ENCODE results near the gene MBNL3.

The MBNL3 gene

DNA sequence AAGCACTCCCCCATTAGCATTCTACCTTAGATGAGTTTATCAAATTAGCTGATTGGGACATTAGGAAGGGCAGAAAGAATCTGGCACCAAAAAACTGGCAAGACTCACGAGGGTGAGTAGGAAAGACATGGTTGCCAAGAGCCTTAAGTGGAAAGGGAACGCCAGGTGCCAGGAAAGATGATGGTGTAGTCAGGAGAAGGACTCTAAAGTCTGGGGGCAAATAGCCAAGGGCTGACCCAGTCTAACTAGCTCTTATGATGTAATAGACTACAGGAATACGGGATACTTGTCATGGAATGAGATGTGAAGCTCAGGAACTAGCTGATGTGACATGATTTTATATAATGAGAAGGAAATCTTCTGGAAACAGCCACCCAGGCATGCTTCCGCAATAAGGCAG is 94.8 kb downstream of the MBNL3 start:
- no peak overlapping the region for H3K4me3 Mint-ChIP-seq
- H3K27me3 Mint-ChIP-seq, result no peaks in the 10 kb centered on the region
- peaks cover 2% of the 10 kb centered on the region for H3K4me1 Mint-ChIP-seq
- ATAC-seq (ENCODE audit: low read depth) (no peak), DNase-seq (ENCODE audit: low spot score in 2 of 2) (no peak)
- peaks cover 8% of the 10 kb centered on the region for H3K36me3 Mint-ChIP-seq
- no peak overlapping the region for H3K27ac Mint-ChIP-seq
- no peaks in the 10 kb centered on the region for H3K9me3 Mint-ChIP-seq

DNA sequence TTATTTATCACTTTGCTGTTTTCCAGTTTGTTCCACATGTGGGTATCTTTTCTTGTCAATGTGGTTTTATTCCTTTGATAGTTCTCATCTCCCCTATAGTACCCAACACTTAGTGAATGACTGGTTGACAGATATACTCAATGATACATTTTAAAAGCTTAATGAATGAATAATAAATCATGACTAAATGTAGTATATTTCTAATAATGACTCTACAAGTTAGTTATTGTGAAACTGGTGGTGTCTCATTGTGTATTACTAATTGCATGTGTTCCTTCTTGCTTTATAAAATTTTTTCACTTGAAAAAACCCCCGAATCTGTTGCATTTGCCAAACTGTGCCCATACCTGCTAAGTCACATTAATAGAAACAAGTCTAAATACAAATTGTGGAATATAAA is 95.4 kb downstream of the MBNL3 start:
- Mint-ChIP-seq H3K9me3 (no peaks in the 10 kb centered on the region), H3K27me3 (no peaks in the 10 kb centered on the region), H3K4me1 (peaks cover 2% of the 10 kb centered on the region), H3K4me3 (no peak overlapping the region), H3K27ac (peak overlapping the region; percentile 39), H3K36me3 (peaks cover 7% of the 10 kb centered on the region)
- ATAC-seq (ENCODE audit: low read depth) (no peak), DNase-seq (ENCODE audit: low spot score in 2 of 2) (no peak)

DNA sequence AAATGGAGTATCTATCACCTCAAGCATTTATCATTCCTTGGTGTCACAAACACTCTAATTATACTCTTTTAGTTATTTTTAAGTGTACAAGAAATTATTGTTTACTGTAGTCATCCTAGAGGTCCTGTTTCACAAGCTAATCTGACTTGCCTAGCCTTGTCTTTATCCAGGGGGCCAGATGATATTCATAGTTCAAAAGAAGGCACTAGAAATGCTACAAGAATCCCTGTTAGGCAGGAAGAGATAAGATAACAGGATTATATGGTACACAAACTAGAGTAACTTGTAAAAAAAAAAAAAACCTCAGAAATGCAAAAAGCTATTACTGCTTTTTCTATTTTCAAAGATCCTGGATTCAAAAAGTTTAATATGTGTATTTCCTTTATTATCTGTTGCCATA is 95.8 kb downstream of the MBNL3 start:
- H3K9me3 Mint-ChIP-seq, result no peaks in the 10 kb centered on the region
- peak overlapping the region; percentile 39 for H3K27ac Mint-ChIP-seq
- ATAC-seq (ENCODE audit: low read depth) (no peak), DNase-seq (ENCODE audit: low spot score in 2 of 2) (no peak)
- peaks cover 2% of the 10 kb centered on the region for H3K4me1 Mint-ChIP-seq
- H3K27me3 Mint-ChIP-seq, result no peaks in the 10 kb centered on the region
- peaks cover 6% of the 10 kb centered on the region for H3K36me3 Mint-ChIP-seq
- no peak overlapping the region for H3K4me3 Mint-ChIP-seq

DNA sequence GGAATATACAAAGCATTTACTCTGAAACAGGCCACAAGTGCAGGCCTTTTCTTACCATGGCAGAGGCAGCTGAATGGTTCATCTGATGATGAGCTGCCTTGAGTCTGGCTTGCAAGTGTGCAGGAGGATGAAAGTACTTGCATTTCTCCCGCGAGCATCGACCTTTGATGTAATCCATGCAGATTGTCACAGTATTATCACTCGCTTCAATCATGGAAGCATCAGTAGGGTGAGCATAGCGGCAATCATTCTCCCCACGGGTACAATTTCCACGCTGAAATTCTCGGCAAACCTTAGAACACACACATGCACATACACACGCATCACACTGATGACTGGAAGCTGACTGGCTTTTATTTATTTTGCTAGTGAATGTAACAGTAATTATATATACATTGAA is 98.0 kb downstream of the MBNL3 start:
- DNase-seq (ENCODE audit: low spot score in 2 of 2), result no peak
- ATAC-seq (ENCODE audit: low read depth), result no peak
- Mint-ChIP-seq H3K9me3 (no peaks in the 10 kb centered on the region), H3K27ac (no peak overlapping the region), H3K4me1 (peaks cover 2% of the 10 kb centered on the region), H3K4me3 (no peak overlapping the region), H3K27me3 (no peaks in the 10 kb centered on the region), H3K36me3 (peaks cover 4% of the 10 kb centered on the region)

DNA sequence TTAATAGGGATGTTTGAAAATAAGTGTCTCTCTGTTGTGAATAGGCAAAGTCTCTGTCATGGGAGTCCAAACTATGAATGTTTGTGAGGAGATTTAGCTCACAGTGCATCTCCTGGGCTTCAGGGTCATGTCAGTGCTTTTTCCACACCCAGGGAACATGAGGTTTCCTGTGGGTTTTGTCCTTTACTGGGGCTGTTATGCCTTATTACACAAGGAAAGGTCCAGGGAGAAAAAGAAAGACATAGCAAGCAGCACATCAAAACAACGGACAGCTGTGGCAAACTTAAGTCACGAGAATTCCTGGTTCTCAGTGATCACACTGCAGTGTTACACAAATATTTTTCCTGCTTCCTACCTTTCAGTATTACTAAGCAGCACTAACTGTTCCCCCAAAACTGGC is 99.4 kb downstream of the MBNL3 start:
- H3K27me3 Mint-ChIP-seq, result no peaks in the 10 kb centered on the region
- H3K4me1 Mint-ChIP-seq, result peaks cover 2% of the 10 kb centered on the region
- no peaks in the 10 kb centered on the region for H3K9me3 Mint-ChIP-seq
- ATAC-seq (ENCODE audit: low read depth) (no peak), DNase-seq (ENCODE audit: low spot score in 2 of 2) (no peak)
- H3K36me3 Mint-ChIP-seq, result peaks cover 4% of the 10 kb centered on the region
- no peak overlapping the region for H3K27ac Mint-ChIP-seq
- H3K4me3 Mint-ChIP-seq, result no peak overlapping the region

DNA sequence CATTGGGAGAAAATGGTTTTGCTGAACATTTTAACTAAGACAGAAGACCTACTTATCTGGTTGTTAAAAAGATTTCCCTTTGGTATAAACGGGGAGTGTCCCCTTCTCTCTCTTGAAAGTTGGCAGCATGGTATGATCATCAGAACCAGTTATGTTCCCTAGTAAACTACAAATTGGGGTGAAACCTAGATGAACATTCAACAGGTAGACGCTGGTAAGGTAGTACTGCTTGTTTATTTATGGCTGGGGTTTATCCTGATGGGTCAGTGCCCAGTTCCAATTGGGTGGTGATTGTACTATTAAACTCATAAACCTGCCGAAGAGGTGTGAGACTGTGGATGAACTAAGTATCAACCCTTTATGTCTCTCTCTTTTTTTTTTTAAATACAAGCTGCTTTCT is 100.5 kb downstream of the MBNL3 start:
- ATAC-seq (ENCODE audit: low read depth), result no peak

DNA sequence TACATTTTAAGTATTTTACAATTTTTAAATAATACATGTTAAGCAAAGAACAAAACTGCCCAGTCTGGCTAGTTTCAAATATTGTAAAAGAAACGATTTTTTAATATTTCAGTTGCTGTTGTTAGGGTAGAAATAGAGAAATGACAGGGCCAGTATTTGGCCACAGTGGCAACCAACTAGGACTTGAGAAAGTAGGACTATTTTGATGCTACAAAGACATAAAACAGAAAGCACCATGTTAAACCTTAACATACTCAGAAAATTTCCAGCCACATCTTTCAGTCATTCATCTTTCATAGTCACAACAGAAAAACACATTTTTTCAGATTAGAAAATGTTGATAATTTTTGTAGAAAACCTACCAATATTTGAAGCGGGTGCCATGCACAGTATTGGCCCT is 104.5 kb downstream of the MBNL3 start:
- DNase-seq (ENCODE audit: low spot score in 2 of 2) (no peak), ATAC-seq (ENCODE audit: low read depth) (no peak)
- H3K27me3 Mint-ChIP-seq, result no peaks in the 10 kb centered on the region
- no peaks in the 10 kb centered on the region for H3K4me1 Mint-ChIP-seq
- H3K27ac Mint-ChIP-seq, result no peak overlapping the region
- no peaks in the 10 kb centered on the region for H3K9me3 Mint-ChIP-seq
- H3K36me3 Mint-ChIP-seq, result peaks cover 10% of the 10 kb centered on the region
- H3K4me3 Mint-ChIP-seq, result no peak overlapping the region

More for the DNA sequence above, 100.5 kb downstream of the MBNL3 start:
- Mint-ChIP-seq H3K36me3 (peaks cover 4% of the 10 kb centered on the region), H3K4me3 (no peak overlapping the region), H3K27me3 (no peaks in the 10 kb centered on the region), H3K27ac (no peak overlapping the region), H3K4me1 (peaks cover 2% of the 10 kb centered on the region), H3K9me3 (no peaks in the 10 kb centered on the region)
- no peak for DNase-seq (ENCODE audit: low spot score in 2 of 2)

DNA sequence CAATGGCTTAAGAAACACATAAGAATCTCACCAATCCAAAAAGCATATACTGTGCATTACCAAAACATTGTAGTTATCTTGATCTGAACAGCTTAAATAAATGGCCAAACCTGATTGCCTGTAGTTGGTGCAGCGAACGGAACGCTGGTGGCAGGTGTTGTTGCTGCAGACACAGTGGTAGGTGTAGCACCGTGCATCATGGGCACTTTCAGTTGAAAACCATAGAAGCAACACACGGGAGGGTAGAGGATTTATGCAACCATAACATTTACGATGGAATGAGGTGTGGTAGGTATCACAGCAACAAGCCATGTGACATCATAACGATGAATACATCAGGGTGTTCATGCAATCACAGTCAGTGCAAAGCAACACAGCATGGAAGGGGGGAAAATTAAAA is 106.8 kb downstream of the MBNL3 start:
- no peak for ATAC-seq (ENCODE audit: low read depth)
- no peak overlapping the region for H3K27ac Mint-ChIP-seq
- no peaks in the 10 kb centered on the region for H3K9me3 Mint-ChIP-seq
- H3K4me3 Mint-ChIP-seq, result no peak overlapping the region
- DNase-seq (ENCODE audit: low spot score in 2 of 2), result no peak
- peaks cover 10% of the 10 kb centered on the region for H3K36me3 Mint-ChIP-seq
- no peaks in the 10 kb centered on the region for H3K4me1 Mint-ChIP-seq
- H3K27me3 Mint-ChIP-seq, result no peaks in the 10 kb centered on the region

DNA sequence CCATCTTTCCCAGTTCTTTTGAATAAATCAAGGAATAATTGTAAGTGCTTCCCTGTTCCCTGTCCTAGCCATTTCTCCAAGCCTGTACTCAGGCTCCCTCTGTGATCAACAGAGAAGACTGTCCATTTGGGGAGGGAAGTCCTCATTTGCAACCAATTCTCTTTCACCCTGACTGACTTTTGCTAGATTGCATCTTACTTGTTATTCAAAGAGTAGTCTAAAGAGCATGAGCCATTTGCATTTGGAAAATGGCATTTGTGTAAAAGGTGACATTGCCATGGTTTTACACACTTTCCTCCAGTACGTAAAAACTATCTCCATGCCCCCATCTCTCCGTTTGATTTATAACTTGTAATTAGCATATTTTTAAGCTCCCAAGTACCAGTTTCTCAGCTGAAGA is 110.6 kb downstream of the MBNL3 start:
- Mint-ChIP-seq H3K36me3 (peaks cover 10% of the 10 kb centered on the region), H3K27me3 (no peaks in the 10 kb centered on the region), H3K4me1 (no peaks in the 10 kb centered on the region), H3K27ac (no peak overlapping the region), H3K9me3 (no peaks in the 10 kb centered on the region), H3K4me3 (no peak overlapping the region)
- DNase-seq (ENCODE audit: low spot score in 2 of 2), result no peak
- ATAC-seq (ENCODE audit: low read depth), result no peak

DNA sequence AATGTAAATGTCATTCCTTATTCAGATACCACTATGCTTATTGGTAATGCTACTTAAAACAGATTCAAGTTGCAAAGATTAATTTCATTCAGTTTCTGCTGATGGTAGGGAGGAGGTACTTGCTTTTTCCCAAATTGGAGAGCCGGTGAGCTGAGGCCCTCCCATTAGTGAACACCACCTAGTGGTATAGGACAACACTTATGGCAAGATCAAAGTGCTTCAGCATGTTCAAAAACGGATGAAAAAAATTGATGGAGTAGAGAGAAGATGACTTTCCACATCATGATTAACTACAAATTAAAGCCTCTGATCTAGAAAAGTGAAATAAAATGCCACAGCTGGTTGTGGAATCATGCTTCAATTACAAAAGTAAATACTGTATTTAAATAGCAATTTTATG is 112.9 kb downstream of the MBNL3 start:
- Mint-ChIP-seq H3K4me3 (no peak overlapping the region), H3K4me1 (no peaks in the 10 kb centered on the region), H3K27ac (no peak overlapping the region), H3K36me3 (peaks cover 2% of the 10 kb centered on the region), H3K27me3 (no peaks in the 10 kb centered on the region), H3K9me3 (no peaks in the 10 kb centered on the region)
- DNase-seq (ENCODE audit: low spot score in 2 of 2), result no peak
- no peak for ATAC-seq (ENCODE audit: low read depth)

DNA sequence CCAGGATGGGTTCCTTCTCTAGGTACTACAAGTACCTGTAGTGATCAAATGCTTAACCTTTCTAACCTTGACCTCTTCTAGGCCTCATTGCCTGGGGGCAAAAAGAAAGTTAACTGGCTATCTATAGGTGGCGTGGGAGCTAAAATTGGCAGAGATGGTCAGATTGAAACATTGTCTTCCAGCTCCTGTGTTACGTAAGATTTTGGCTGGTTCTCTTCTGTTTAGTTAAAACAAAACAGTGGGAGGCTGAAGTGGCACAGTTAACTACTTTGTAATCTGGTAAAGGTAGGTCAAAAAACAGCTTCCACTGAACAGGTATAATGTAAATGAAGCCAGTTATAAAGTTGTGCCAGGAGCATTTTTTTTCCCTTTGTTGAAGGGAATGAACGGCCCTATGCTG is 115.2 kb downstream of the MBNL3 start:
- no peaks in the 10 kb centered on the region for H3K27me3 Mint-ChIP-seq
- no peaks in the 10 kb centered on the region for H3K36me3 Mint-ChIP-seq
- ATAC-seq (ENCODE audit: low read depth) (no peak), DNase-seq (ENCODE audit: low spot score in 2 of 2) (no peak)
- no peak overlapping the region for H3K4me3 Mint-ChIP-seq
- no peaks in the 10 kb centered on the region for H3K9me3 Mint-ChIP-seq
- H3K27ac Mint-ChIP-seq, result no peak overlapping the region
- no peaks in the 10 kb centered on the region for H3K4me1 Mint-ChIP-seq

DNA sequence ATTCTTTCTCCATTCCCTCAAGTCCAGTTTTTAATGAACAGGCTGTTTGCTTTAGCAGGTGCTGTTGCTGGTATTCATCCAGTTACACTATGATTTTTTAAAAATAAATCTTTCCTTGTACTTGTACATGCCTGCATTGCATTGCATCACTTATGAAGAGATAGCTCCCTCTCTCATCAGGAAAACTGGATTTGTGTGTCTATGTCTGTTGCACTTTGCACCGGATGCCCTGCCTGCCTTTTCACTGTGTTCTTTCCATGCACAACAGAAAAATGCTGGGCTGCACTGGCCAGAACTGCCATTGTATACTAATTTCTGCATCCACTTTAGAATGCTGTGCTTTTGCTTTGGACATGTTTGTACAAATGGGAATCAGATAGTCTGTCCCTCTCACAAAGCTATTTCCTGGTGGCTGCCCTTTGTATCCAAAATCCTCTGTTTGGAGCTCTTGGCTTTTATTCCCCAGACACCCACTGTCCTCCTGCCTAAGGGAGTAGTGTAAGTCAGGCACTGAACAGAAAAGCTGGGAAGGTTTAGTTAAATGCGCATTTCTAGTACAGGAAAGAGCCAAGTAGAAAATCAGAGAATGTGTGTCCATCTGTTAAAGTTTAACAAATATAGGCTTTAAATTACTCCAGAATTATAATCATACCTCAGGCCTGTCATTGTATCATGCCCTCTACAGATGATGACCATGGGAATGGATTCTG is 119.1 kb downstream of the MBNL3 start:
- H3K27me3 Mint-ChIP-seq, result no peaks in the 10 kb centered on the region
- peaks cover 1% of the 10 kb centered on the region for H3K36me3 Mint-ChIP-seq
- no peak overlapping the region for H3K27ac Mint-ChIP-seq
- ATAC-seq (ENCODE audit: low read depth), result no peak
- H3K4me3 Mint-ChIP-seq, result no peak overlapping the region
- no peaks in the 10 kb centered on the region for H3K4me1 Mint-ChIP-seq
- peaks cover 1% of the 10 kb centered on the region for H3K9me3 Mint-ChIP-seq
- DNase-seq (ENCODE audit: low spot score in 2 of 2), result no peak

DNA sequence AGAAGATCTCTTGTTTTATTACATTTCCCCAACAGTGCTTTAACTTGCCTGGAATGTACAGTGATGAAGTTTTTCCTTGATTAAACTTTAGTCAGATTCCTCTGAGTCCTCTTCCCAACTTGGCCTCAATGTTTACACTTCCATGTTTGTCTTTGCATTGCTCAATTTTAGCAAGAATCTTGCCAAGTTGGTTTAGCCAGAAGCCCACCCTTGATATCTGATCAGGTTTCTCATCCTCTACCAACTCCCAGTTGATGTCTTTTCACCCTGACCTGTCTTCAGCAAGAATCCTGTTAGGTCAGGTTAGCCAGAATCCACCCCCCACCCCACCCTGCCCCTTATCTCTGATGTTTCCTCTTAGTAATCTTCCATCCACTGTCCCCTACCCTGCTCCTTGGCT is 120.9 kb downstream of the MBNL3 start:
- no peak overlapping the region for H3K4me3 Mint-ChIP-seq
- no peaks in the 10 kb centered on the region for H3K4me1 Mint-ChIP-seq
- ATAC-seq (ENCODE audit: low read depth) (no peak), DNase-seq (ENCODE audit: low spot score in 2 of 2) (no peak)
- H3K9me3 Mint-ChIP-seq, result peaks cover 2% of the 10 kb centered on the region
- H3K36me3 Mint-ChIP-seq, result peaks cover 2% of the 10 kb centered on the region
- H3K27ac Mint-ChIP-seq, result no peak overlapping the region
- no peaks in the 10 kb centered on the region for H3K27me3 Mint-ChIP-seq

DNA sequence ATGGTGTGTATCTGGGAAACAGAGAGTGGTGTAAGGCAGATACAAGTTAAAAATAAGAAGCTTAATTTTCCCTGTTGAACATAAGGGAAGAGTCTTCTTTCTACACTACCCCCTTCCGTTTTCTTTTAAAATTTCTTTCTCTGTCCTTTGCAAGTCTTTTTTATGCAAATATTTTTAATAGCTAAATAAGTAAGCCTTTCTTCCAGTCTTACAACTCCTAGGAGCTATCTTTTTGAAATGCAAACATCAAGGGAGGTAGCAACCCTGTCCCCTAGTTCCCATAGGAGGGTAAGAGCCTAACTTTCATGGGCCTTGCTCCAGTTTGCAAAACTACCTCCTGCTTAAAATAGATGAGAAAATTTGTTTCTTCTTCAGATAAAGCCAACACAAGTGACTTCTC is 121.5 kb downstream of the MBNL3 start:
- Mint-ChIP-seq H3K4me3 (no peak overlapping the region), H3K4me1 (no peaks in the 10 kb centered on the region), H3K27me3 (no peaks in the 10 kb centered on the region), H3K9me3 (peaks cover 2% of the 10 kb centered on the region), H3K27ac (no peak overlapping the region), H3K36me3 (peaks cover 4% of the 10 kb centered on the region)
- no peak for DNase-seq (ENCODE audit: low spot score in 2 of 2)
- ATAC-seq (ENCODE audit: low read depth), result no peak

DNA sequence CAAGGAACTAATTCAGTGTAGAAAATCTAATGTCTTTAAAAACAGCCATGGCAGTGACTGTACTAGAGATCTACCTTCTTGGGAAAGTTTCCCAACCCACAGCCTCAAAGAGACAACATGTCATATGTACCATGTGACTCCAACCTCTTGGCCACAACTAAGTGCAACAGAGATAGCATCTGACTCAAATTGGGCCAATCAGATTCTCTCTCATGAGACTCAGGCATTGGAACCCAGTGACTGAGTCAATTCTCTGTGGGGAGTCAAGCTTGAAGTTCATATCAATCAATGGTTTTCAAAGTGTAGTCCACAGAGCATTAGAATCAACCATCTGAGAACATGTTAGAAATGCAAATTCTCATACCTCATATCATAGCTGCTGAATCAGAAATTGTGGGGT is 123.3 kb downstream of the MBNL3 start:
- no peak for ATAC-seq (ENCODE audit: low read depth)
- Mint-ChIP-seq H3K9me3 (peaks cover 2% of the 10 kb centered on the region), H3K27ac (no peak overlapping the region), H3K27me3 (no peaks in the 10 kb centered on the region), H3K4me3 (no peak overlapping the region), H3K4me1 (no peaks in the 10 kb centered on the region), H3K36me3 (peaks cover 5% of the 10 kb centered on the region)
- DNase-seq (ENCODE audit: low spot score in 2 of 2), result no peak

Measured in memory B cell (primary cell).